Neural progenitor cell (in vitro differentiated cells): Measurements from ENCODE around the gene SPTBN1. TPM values are rescaled to one million over a fixed set of nuclear protein-coding genes. Genes with fewer than 3 reads are reported as not detected.

ENCODE experiments used
- DNase-seq: peaks from one replicate; pipeline ENCODE4 v3.0.0-alpha.2; 2016; ENCODE audit warnings: low spot score
- H2AFZ ChIP-seq: fragments of 200-600 bp; sonication (generic); replicated peaks from 2 replicates; pipeline ENCODE4 v1.6.1; 2016; ENCODE audit warnings: antibody characterized with exemption
- H3F3A ChIP-seq: fragments of 200-600 bp; sonication (generic); 2 replicates; pipeline ENCODE4 v1.6.1; 2016; ENCODE audit warnings: antibody characterized with exemption, low read depth
- H3K27ac ChIP-seq: fragments of 200-600 bp; sonication (generic); 2 replicates; pipeline ENCODE4 v1.5.1; 2016; ENCODE audit warnings: mild to moderate bottlenecking
- H3K27me3 ChIP-seq: fragments of 200-600 bp; sonication (generic); 2 replicates; pipeline ENCODE4 v1.6.1; 2016; ENCODE audit warnings: mild to moderate bottlenecking, moderate library complexity
- H3K36me3 ChIP-seq: fragments of 200-600 bp; sonication (generic); 2 replicates; pipeline ENCODE4 v1.5.1; 2016
- H3K4me1 ChIP-seq: fragments of 200-600 bp; sonication (generic); 2 replicates; pipeline ENCODE4 v1.6.1; 2016; ENCODE audit warnings: mixed run types
- H3K4me2 ChIP-seq: fragments of 200-600 bp; sonication (generic); 2 replicates; pipeline ENCODE4 v1.6.1; 2016
- H3K4me3 ChIP-seq: fragments of 200-600 bp; sonication (generic); 2 replicates; pipeline ENCODE4 v1.5.1; 2016
- H3K79me2 ChIP-seq: fragments of 200-600 bp; sonication (generic); 2 replicates; pipeline ENCODE4 v1.6.1; 2016; ENCODE audit warnings: low read depth
- H3K9ac ChIP-seq: fragments of 200-600 bp; sonication (generic); 2 replicates; pipeline ENCODE4 v1.6.1; 2016
- H3K9me3 ChIP-seq: fragments of 200-600 bp; sonication (generic); 2 replicates; pipeline ENCODE4 v1.5.1; 2016; ENCODE audit warnings: low read depth
- H4K20me1 ChIP-seq: fragments of 200-600 bp; sonication (generic); 2 replicates; pipeline ENCODE4 v1.6.1; 2016; ENCODE audit warnings: low read depth
- H3K27ac Mint-ChIP-seq: 3 replicates; pipeline ENCODE4 v1.8.0; 2021; ENCODE audit warnings: mixed read lengths
- H3K27me3 Mint-ChIP-seq: 2 replicates; pipeline ENCODE4 v1.8.0; 2022; ENCODE audit warnings: low read depth, mild to moderate bottlenecking, inconsistent platforms, moderate library complexity, mixed read lengths; ENCODE audit not compliant: insufficient read depth
- H3K36me3 Mint-ChIP-seq: 3 replicates; pipeline ENCODE4 v1.8.0; 2021; ENCODE audit warnings: mixed read lengths
- H3K4me1 Mint-ChIP-seq: 3 replicates; pipeline ENCODE4 v1.8.0; 2021; ENCODE audit warnings: mixed read lengths
- H3K4me3 Mint-ChIP-seq: 3 replicates; pipeline ENCODE4 v1.8.0; 2021; ENCODE audit warnings: mild to moderate bottlenecking, moderate library complexity, mixed read lengths
- H3K9me3 Mint-ChIP-seq: 3 replicates; pipeline ENCODE4 v1.8.0; 2020; ENCODE audit warnings: mixed read lengths
- CTCF ChIP-seq: fragments of 200-600 bp; sonication (generic); IDR thresholded peaks from 2 replicates; pipeline ENCODE4 v1.5.1; 2017; ENCODE audit warnings: antibody characterized with exemption, mild to moderate bottlenecking
- EZH2 ChIP-seq: fragments of 200-600 bp; sonication (generic); IDR thresholded peaks from 2 replicates; pipeline ENCODE4 v1.6.1; 2017; ENCODE audit warnings: antibody characterized with exemption, mild to moderate bottlenecking, moderate library complexity
- EZH2phosphoT487 ChIP-seq: fragments of 200-600 bp; sonication (generic); IDR thresholded peaks from 2 replicates; pipeline ENCODE4 v1.6.1; 2017; ENCODE audit warnings: antibody characterized with exemption
- total RNA-seq: library from RNA; depleted of rRNA; stranded (reverse); fragments of >200 nt; gene quantifications from 2 replicates; pipeline ENCODE4 v1.2.3, GENCODE V29; 2015; ENCODE audit warnings: low replicate concordance

SPTBN1 gene
- total RNA-seq, 1 donor from 2014 or later: 94.2 TPM

GRCh38 chr2:54653572-54654204 is 197.6 kb downstream of the SPTBN1 start:
- no peaks in the 10 kb centered on the region for H3K79me2 ChIP-seq
- no peaks in the 10 kb centered on the region for H3F3A ChIP-seq
- H2AFZ ChIP-seq: no peak overlapping the region
- TF ChIP-seq EZH2 (no peak), CTCF (no peak), EZH2phosphoT487 (no peak)
- no peaks in the 10 kb centered on the region for H3K27me3 ChIP-seq
- H3K9me3 ChIP-seq: no peaks in the 10 kb centered on the region
- H3K4me3 ChIP-seq: no peak overlapping the region
- peaks cover 42% of the 10 kb centered on the region for H3K36me3 Mint-ChIP-seq
- peaks cover 17% of the 10 kb centered on the region for H3K36me3 ChIP-seq
- H3K27ac Mint-ChIP-seq: no peak overlapping the region
- H3K27ac ChIP-seq: no peak overlapping the region
- no peak overlapping the region for H3K4me3 Mint-ChIP-seq
- peaks cover 2% of the 10 kb centered on the region for H3K4me1 Mint-ChIP-seq
- no peak overlapping the region for H3K9ac ChIP-seq
- H3K27me3 Mint-ChIP-seq: peaks cover 5% of the 10 kb centered on the region
- H3K4me1 ChIP-seq: no peaks in the 10 kb centered on the region
- H4K20me1 ChIP-seq: no peaks in the 10 kb centered on the region
- no peaks in the 10 kb centered on the region for H3K9me3 Mint-ChIP-seq
- no peak for DNase-seq
- no peak overlapping the region for H3K4me2 ChIP-seq

GRCh38 chr2:54655046-54655809 is 199.1 kb downstream of the SPTBN1 start:
- no peaks in the 10 kb centered on the region for H4K20me1 ChIP-seq
- H3K9me3 ChIP-seq: no peaks in the 10 kb centered on the region
- H3K36me3 ChIP-seq: peaks cover 20% of the 10 kb centered on the region
- no peak overlapping the region for H3K9ac ChIP-seq
- no peak overlapping the region for H3K4me2 ChIP-seq
- H3K4me1 ChIP-seq: no peaks in the 10 kb centered on the region
- no peaks in the 10 kb centered on the region for H3F3A ChIP-seq
- H2AFZ ChIP-seq: no peak overlapping the region
- H3K79me2 ChIP-seq: no peaks in the 10 kb centered on the region
- no peak overlapping the region for H3K4me3 ChIP-seq
- Mint-ChIP-seq H3K4me1 (peaks cover 2% of the 10 kb centered on the region), H3K36me3 (peaks cover 33% of the 10 kb centered on the region), H3K27ac (no peak overlapping the region), H3K4me3 (no peak overlapping the region), H3K9me3 (no peaks in the 10 kb centered on the region), H3K27me3 (peaks cover 5% of the 10 kb centered on the region)
- no peak for DNase-seq
- TF ChIP-seq EZH2phosphoT487: no peak
- no peak for TF ChIP-seq CTCF
- TF ChIP-seq EZH2: no peak
- no peaks in the 10 kb centered on the region for H3K27me3 ChIP-seq
- no peak overlapping the region for H3K27ac ChIP-seq

DNA sequence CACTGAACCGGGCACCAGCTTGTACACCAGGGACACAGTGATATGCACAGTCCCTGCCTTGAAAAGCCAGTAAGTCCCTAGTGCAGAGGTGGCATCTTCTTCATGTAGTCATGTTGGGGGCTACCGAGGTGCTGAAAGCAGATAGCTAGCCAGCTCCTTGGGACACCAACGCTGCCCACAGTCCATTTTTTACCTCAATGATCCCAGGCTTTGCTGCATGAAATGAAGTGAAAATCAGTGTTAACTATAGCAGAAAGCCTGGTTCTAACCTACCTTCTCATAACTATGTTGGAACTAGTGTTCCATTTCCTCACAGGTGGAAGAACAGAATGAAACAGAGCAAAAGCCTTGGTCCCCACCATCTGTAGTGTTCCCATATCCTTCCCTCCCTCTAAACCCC is 200.7 kb downstream of the SPTBN1 start:
- no peak overlapping the region for H3K4me2 ChIP-seq
- peaks cover 35% of the 10 kb centered on the region for H3K36me3 Mint-ChIP-seq
- no peaks in the 10 kb centered on the region for H3F3A ChIP-seq
- H3K79me2 ChIP-seq: no peaks in the 10 kb centered on the region
- no peak overlapping the region for H3K4me3 ChIP-seq
- no peak for DNase-seq
- H3K9ac ChIP-seq: no peak overlapping the region
- H3K27ac Mint-ChIP-seq: no peak overlapping the region
- peaks cover 15% of the 10 kb centered on the region for H3K36me3 ChIP-seq
- H3K27me3 Mint-ChIP-seq: peaks cover 5% of the 10 kb centered on the region
- no peaks in the 10 kb centered on the region for H4K20me1 ChIP-seq
- H3K4me1 ChIP-seq: no peaks in the 10 kb centered on the region
- peaks cover 2% of the 10 kb centered on the region for H3K4me1 Mint-ChIP-seq
- TF ChIP-seq EZH2phosphoT487: no peak
- no peak for TF ChIP-seq CTCF
- TF ChIP-seq EZH2: no peak
- H2AFZ ChIP-seq: no peak overlapping the region
- H3K27me3 ChIP-seq: no peaks in the 10 kb centered on the region
- H3K9me3 ChIP-seq: no peaks in the 10 kb centered on the region
- H3K9me3 Mint-ChIP-seq: no peaks in the 10 kb centered on the region
- H3K27ac ChIP-seq: no peak overlapping the region
- H3K4me3 Mint-ChIP-seq: no peak overlapping the region
